ENCODE measurements around the gene CENPM.

CENPM gene

DNA sequence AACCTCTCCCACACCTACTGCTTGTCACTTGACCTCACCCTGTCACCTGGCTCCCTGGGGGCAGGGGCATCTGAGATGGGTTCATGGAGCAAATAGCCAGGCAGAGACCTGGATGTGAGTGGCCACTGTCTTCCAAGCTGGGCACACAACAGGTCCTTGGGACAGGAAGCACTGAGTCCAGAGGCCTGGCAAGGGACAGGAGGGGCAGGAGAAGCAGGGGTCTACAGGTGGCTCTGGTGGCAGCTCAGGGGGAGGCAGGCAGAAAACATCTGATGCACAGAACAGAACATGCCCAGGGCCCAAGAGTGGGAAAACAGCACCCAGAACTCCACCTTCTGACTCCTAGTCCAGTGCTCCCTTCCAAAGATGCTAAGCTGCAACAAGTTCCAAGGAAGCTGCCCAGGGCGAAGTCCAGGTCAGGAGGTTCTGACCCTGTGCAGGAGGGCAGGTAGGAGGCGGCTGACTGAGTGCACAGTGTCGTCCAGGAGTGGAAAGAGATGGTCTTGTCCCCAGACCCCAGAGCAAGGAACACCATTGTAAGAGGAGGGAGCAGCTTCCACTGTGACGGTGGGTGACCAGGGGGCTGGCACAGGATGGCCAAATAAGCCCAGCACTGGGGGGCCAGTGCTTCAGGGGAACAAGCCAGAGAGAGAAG, 23.9 kb downstream of the CENPM start:
- Mint-ChIP-seq H3K4me1 (peaks cover 28% of the 10 kb centered on the region), H3K4me3 (no peak overlapping the region), H3K27ac (ENCODE audit: low read depth) (no peak overlapping the region), H3K36me3 (ENCODE audit: insufficient read depth) (peaks cover 2% of the 10 kb centered on the region), H3K27me3 (no peaks in the 10 kb centered on the region), H3K9me3 (no peaks in the 10 kb centered on the region)
- ATAC-seq (replicated peaks; ENCODE audit: extremely low read depth, poor library complexity, severe bottlenecking) (no peak), DNase-seq (ENCODE audit: low spot score in 2 of 2) (no peak)

GRCh38 chr22:41922328-41922727, 24.6 kb downstream of the CENPM start:
- H3K27me3 Mint-ChIP-seq, result peaks cover 3% of the 10 kb centered on the region
- H3K27ac Mint-ChIP-seq (ENCODE audit: low read depth), result no peak overlapping the region
- H3K4me1 Mint-ChIP-seq, result peaks cover 21% of the 10 kb centered on the region
- H3K36me3 Mint-ChIP-seq (ENCODE audit: insufficient read depth), result peaks cover 2% of the 10 kb centered on the region
- no peaks in the 10 kb centered on the region for H3K9me3 Mint-ChIP-seq
- no peak for ATAC-seq (replicated peaks; ENCODE audit: extremely low read depth, poor library complexity, severe bottlenecking)
- no peak overlapping the region for H3K4me3 Mint-ChIP-seq
- DNase-seq (ENCODE audit: low spot score in 2 of 2), result no peak

DNA sequence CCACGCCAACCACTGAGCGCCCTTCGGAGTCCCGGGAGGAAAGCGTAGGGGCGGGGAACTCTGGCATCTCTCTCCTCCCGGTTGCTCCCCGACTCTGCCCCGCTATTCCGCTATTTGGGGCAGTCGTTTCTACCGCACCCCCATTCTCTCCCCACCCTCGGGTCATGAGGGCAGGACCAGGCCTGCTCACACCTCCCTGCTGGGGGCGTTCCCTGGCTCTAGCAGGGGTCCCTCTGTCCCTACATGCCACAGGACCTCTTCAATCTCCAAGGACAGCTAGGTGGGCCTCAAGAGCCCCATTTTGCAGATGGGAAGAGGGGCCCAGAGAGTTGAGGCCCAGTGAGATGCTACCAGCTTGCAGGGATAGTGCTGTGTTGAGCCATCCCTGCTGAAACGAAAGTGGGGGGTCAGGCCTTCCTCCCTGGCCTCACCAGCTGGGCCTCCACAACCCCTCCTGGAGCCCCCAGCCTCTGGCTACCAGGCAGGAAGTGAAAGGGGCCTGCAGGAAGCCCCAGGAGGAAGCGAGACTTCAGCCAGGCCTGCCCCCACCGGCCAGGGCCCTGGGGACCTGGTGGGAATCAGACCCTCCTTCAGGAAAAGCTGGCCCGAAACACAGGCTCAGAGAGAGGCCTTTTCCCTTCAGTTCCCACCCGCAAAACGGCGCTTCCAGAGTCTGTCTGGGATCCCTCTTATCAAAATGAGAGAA, 26.5 kb downstream of the CENPM start:
- Mint-ChIP-seq H3K4me3 (peak overlapping the region; percentile 61), H3K4me1 (peaks cover 11% of the 10 kb centered on the region), H3K27ac (ENCODE audit: low read depth) (no peak overlapping the region), H3K27me3 (peaks cover 22% of the 10 kb centered on the region), H3K9me3 (no peaks in the 10 kb centered on the region), H3K36me3 (ENCODE audit: insufficient read depth) (peaks cover 2% of the 10 kb centered on the region)
- DNase-seq (ENCODE audit: low spot score in 2 of 2) (no peak), ATAC-seq (replicated peaks; ENCODE audit: extremely low read depth, poor library complexity, severe bottlenecking) (no peak)

GRCh38 chr22:41919357-41920224, 27.4 kb downstream of the CENPM start:
- ATAC-seq (replicated peaks; ENCODE audit: extremely low read depth, poor library complexity, severe bottlenecking) (peak; percentile 29), DNase-seq (ENCODE audit: low spot score in 2 of 2) (no peak)
- Mint-ChIP-seq H3K36me3 (ENCODE audit: insufficient read depth) (peaks cover 2% of the 10 kb centered on the region), H3K4me3 (peak overlapping the region; percentile 61), H3K27me3 (peaks cover 23% of the 10 kb centered on the region), H3K27ac (ENCODE audit: low read depth) (no peak overlapping the region), H3K9me3 (no peaks in the 10 kb centered on the region), H3K4me1 (peaks cover 5% of the 10 kb centered on the region)

DNA sequence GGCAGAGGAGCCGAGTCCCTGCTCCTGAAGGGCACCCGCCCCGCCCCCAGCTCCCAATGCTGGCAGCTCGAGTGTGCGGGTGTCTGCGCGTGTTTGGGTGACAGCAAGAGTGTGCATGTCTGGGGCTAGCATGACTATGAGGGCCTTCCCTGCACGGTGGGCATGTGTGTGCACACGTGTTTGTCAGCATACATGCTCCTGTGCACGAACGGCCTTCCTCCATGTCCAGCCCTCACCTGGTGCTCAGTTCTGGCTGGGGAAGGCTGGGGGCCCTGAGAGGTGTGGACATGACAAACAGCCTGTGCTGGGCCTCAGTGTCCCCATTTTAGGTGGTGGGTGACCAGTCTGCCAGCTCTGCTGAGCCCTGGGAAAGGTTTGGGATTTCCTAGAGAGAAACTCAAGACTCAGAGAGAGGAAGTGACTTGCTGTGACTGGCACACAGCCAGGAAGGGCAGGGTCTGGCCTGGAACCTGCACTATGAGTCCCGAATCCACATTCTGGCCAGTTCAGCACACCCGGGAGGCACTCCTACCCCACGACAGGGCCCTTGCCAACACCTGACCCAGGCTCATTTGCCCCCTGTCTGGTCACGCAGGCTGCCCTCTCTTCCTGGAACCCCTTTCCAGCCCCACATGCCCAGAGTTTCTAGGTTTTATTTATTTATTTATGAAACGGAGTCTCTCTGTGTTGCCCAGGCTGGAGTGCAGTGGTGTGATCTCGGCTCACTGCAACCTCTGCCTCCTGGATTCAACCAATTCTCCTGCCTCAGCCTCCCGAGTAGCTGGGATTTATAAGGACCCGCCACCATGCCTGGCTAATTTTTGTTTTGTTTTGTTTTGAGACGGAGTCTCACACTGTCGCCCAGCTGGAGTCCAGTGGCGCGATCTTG, 28.8 kb downstream of the CENPM start:
- Mint-ChIP-seq H3K27ac (ENCODE audit: low read depth) (no peak overlapping the region), H3K4me1 (peaks cover 5% of the 10 kb centered on the region), H3K9me3 (no peaks in the 10 kb centered on the region), H3K36me3 (ENCODE audit: insufficient read depth) (peaks cover 2% of the 10 kb centered on the region), H3K27me3 (peaks cover 30% of the 10 kb centered on the region), H3K4me3 (no peak overlapping the region)
- ATAC-seq (replicated peaks; ENCODE audit: extremely low read depth, poor library complexity, severe bottlenecking) (no peak), DNase-seq (ENCODE audit: low spot score in 2 of 2) (no peak)

GRCh38 chr22:41917375-41917902, 29.5 kb downstream of the CENPM start:
- Mint-ChIP-seq H3K27me3 (peaks cover 37% of the 10 kb centered on the region), H3K4me3 (no peak overlapping the region), H3K27ac (ENCODE audit: low read depth) (no peak overlapping the region), H3K9me3 (no peaks in the 10 kb centered on the region), H3K4me1 (peaks cover 5% of the 10 kb centered on the region), H3K36me3 (ENCODE audit: insufficient read depth) (peaks cover 2% of the 10 kb centered on the region)
- ATAC-seq (replicated peaks; ENCODE audit: extremely low read depth, poor library complexity, severe bottlenecking) (no peak), DNase-seq (ENCODE audit: low spot score in 2 of 2) (no peak)

DNA sequence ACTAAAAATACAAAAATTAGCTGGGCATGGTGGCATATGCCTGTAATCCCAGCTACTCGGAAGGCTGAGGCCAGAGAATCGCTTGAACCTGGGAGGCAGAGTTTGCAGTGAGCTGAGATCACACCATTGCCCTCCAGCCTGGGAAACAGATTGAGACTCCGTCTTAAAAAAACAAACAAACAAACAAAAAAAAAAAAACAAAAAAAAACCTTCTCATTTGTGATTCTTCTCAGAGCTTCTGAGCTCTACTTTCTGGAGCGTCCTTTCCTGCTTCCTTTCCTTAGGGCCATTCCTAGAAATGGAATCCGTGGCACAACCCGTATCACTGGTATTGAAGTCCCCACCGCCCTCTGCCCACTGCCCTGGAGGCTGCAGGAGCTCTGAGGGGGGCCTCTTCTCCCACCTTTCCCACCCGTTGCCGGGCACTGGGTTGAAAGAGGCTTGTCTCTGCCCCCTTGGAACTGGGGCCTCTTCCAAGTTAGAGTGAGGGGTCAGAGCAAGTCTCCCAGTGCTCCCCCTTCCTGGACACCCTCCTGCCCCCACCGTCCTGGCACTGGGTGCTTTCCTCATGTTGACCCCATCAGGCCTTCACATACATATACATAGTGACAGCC, 30.1 kb downstream of the CENPM start:
- peaks cover 3% of the 10 kb centered on the region for H3K36me3 Mint-ChIP-seq (ENCODE audit: insufficient read depth)
- no peaks in the 10 kb centered on the region for H3K9me3 Mint-ChIP-seq
- H3K27me3 Mint-ChIP-seq, result peaks cover 43% of the 10 kb centered on the region
- H3K4me3 Mint-ChIP-seq, result no peak overlapping the region
- no peak for DNase-seq (ENCODE audit: low spot score in 2 of 2)
- peaks cover 5% of the 10 kb centered on the region for H3K4me1 Mint-ChIP-seq
- no peak overlapping the region for H3K27ac Mint-ChIP-seq (ENCODE audit: low read depth)
- no peak for ATAC-seq (replicated peaks; ENCODE audit: extremely low read depth, poor library complexity, severe bottlenecking)

DNA sequence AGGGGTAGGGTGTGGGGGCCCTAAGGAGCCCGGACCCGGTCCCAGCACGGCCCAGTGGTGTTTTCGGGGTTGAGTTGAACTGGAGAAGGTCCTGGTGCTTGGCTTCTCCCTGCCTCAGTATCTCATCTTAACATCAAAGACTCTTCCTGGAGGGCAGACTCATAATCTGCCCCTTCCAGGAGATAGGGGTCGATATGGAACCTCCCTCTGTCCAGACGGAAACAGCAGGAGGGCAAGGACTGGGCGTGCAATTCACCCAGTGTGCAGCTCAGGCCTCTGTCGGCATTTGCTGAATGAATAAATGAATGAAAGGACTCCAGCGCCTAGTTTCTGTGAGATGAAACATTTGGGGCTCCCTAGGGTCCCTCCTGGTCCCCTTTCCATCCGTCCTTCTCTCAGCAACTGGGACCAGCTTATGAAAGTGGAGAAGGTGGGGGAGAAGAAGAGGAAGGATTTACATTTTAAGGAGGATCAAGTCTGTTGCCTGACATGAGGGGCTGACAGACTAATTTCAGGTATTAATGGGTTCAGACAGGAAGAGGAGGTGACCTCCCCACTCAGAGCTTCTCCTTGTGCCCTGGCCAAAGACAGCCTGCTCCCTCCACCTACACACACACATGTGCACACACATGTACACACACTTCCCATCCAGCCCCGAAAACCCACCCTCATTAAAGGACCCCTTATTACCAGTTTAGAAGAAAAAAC, 31.0 kb downstream of the CENPM start:
- Mint-ChIP-seq H3K27me3 (peaks cover 51% of the 10 kb centered on the region), H3K27ac (ENCODE audit: low read depth) (no peak overlapping the region)

GRCh38 chr22:41915035-41915785, 31.7 kb downstream of the CENPM start, which contains the start of gene SHISA8:
Gene SHISA8 (minus strand): TSS chr22:41915074. CDS start chr22:41914667, 407 bp downstream.
- peak in 1 of 2 donors; percentile 30 for DNase-seq (ENCODE audit: low spot score in 2 of 2)
- Mint-ChIP-seq H3K36me3 (ENCODE audit: insufficient read depth) (peaks cover 2% of the 10 kb centered on the region), H3K27ac (ENCODE audit: low read depth) (no peak within 1 kb of the TSS), H3K9me3 (no peaks in the 10 kb centered on the region), H3K4me3 (peak within 1 kb of the TSS; percentile 60), H3K27me3 (peaks cover 51% of the 10 kb centered on the region), H3K4me1 (peaks cover 2% of the 10 kb centered on the region)
- ATAC-seq (replicated peaks; ENCODE audit: extremely low read depth, poor library complexity, severe bottlenecking), result peak; percentile 63

More for the DNA sequence above, 31.0 kb downstream of the CENPM start:
- H3K4me1 Mint-ChIP-seq, result peaks cover 5% of the 10 kb centered on the region
- no peaks in the 10 kb centered on the region for H3K9me3 Mint-ChIP-seq
- DNase-seq (ENCODE audit: low spot score in 2 of 2), result no peak
- H3K4me3 Mint-ChIP-seq, result peak overlapping the region; percentile 37
- peaks cover 3% of the 10 kb centered on the region for H3K36me3 Mint-ChIP-seq (ENCODE audit: insufficient read depth)
- no peak for ATAC-seq (replicated peaks; ENCODE audit: extremely low read depth, poor library complexity, severe bottlenecking)

DNA sequence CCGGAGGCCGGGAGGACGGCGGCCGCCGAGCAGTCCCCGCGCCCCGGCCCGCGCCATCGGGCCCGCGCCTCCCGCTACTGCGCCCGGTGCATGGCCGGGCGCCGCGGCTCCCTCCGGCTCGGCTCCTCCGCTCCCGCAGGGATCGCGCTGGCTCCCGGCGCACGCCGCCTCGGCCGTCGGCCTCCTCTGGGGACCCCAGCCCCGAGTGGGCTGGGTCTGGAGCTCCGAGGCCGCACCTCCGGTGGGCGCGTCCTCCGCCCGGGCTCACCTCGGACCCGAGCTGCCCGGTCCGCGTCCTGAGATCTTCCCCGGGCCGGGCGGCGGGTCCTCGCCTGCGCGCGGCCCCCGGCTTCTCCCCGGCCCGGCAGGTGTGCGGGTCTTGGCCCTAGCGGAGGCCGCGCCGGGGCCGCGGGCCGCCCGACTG, 32.3 kb downstream of the CENPM start:
- Mint-ChIP-seq H3K9me3 (no peaks in the 10 kb centered on the region), H3K27ac (ENCODE audit: low read depth) (no peak overlapping the region), H3K4me3 (peak overlapping the region; percentile 37), H3K27me3 (peaks cover 53% of the 10 kb centered on the region), H3K4me1 (no peaks in the 10 kb centered on the region), H3K36me3 (ENCODE audit: insufficient read depth) (peaks cover 2% of the 10 kb centered on the region)
- DNase-seq (ENCODE audit: low spot score in 2 of 2), result no peak
- ATAC-seq (replicated peaks; ENCODE audit: extremely low read depth, poor library complexity, severe bottlenecking), result no peak
